HG03432 (cell line): ENCODE data around the gene KAZN.

Experiments
- ATAC-seq: cut with Tn5 transposase; IDR thresholded peaks from one replicate; pipeline ENCODE4 v1.9.1; 2021; ENCODE audit warnings: mild to moderate bottlenecking, moderate library complexity; ENCODE audit not compliant: unreplicated experiment

KAZN gene

DNA sequence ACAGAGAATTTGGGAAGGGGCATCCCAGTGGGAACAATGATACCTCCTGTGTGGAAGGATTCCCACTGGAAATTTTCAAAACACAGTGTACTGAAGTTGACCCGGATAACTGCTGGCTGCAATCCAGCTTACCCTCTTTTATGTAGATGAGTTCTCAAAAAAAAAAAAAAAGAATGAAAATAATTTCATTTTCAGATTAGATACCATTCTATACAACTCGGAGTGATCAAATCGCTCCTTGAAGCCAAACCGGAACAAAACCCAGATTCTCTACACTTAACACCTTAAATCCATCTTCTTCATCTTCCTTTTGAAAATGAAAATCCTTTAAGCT lies 69.1 kb downstream of the KAZN start:
- ATAC-seq = no peak

DNA sequence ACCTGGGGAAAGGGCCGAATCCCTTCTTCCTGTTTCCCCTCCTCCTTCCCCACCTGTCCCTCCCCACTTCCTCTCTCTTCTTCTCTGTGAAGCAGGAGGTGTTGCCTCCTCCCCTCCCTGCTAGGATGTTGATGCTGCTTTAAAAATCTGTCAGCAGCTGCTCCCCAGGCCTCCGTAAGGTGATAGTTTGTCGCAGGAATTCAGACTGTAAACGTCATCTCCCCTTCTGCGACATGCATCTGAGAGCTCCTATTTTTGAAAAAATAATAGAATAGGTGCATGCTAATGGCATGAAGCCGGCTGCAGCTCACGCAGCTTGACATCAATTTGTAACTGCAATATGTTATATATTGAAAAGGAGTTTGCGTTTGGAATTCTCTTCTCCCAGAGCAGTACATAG lies 70.1 kb downstream of the KAZN start:
- no peak for ATAC-seq

DNA sequence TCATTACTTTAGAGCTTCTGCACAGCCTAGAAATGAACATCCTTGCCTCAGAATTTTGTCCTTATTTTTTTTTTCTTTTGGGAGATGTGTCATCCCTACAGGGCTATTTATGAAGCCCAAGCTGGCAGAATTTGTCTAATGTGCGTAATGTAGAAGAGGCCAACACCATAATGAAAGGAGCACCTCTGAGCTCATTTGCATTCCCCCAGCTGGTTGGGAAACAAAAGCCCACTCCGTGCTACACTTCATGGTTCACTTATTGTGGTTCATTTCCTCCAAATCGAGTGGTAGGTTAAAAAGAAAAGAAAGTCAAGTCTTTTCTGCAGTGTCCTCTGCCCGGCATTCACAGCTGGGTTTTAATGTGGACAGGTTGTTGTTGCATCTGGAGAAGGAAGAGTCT lies 73.5 kb downstream of the KAZN start:
- peak; percentile 57 for ATAC-seq

DNA sequence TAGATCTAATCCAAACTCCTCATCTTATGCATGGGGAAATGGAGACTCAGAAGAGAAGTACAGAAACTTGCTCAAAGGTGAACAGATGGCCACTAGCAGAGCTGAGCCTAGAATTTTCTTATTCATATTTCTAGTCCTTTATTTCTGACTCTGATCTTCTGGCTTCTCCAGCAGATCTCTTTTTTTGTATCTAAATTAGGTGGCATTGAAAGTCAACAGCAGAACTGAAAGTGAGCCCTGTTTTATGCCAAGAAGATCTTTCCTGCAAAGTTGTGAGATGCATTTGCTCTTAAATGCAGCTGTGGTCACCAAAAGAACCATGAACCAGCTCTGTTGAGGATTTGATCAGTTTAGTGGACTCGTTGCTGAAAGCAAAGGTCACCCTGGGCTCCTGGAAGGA lies 75.5 kb downstream of the KAZN start:
- ATAC-seq = no peak

DNA sequence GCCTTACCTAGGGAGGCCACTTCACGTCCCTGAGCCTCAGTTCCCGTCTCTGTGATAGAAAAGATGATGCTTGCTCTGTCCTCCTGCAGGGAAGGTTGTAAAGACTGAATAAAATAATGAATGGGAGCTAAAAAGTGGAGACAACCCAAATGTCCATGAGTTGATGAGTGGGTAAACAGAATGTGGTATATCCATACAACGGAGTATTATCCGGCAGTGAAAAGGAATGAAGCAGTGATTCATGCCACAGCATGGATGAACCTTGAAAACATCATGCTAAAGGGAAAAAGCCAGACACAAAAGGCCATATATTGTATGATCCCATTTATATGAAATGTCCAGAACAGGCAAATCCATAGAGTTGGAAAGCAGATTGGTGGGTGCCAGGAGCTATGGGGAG lies 77.9 kb downstream of the KAZN start:
- no peak for ATAC-seq

GRCh38 chr1:14677292-14677971 lies 78.9 kb downstream of the KAZN start:
- no peak for ATAC-seq

GRCh38 chr1:14678011-14678638 lies 79.6 kb downstream of the KAZN start:
- ATAC-seq = no peak

DNA sequence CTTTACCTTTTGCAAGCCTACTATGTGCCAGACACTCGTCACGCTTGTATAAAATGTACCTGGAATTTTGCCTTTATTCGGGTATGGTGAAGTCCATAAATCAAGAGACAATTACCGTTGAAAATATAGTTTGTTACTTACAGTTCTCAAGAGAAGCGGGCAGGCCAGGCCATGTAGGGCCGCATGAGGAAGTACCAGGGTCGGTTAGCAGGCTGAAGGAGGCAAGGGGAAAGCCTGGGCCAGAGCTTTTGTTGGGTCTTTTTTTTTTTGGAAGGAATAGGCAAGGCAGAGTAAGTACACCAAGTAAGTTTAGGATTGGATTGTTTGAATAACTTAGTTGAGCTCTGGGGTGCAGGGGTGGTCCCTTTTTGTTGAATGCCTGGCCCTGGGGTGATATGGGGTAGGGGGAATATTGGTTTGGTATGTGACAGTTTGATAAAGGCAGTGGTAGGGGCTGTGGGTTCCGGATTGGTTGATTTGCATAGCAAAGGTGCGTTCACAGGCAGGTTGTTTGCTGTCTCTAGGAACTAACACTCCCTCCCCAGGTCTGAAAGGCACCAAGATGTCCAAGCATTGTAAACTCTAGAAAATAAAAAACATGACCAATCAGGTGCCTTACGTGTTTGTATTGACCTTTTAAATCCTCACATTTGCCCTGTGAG lies 80.7 kb downstream of the KAZN start:
- ATAC-seq = no peak

DNA sequence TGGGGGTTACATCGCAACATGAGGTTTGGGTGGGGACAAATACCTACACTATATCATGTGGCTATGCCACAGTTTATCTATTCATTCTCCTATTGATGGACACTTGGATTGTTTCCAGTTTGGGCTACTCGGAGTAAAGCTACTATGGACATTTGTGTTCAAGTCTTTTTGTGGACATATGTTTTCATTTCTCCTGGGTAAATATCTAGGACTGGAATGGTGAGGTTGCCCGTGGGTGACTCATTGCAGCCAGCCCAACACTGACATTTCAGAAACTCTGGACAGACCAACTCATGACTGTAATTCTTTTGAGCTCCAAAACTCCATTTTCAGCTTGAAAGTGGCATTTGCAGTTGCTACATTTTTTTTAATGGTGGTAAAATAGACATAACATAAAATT lies 82.7 kb downstream of the KAZN start:
- ATAC-seq = no peak

DNA sequence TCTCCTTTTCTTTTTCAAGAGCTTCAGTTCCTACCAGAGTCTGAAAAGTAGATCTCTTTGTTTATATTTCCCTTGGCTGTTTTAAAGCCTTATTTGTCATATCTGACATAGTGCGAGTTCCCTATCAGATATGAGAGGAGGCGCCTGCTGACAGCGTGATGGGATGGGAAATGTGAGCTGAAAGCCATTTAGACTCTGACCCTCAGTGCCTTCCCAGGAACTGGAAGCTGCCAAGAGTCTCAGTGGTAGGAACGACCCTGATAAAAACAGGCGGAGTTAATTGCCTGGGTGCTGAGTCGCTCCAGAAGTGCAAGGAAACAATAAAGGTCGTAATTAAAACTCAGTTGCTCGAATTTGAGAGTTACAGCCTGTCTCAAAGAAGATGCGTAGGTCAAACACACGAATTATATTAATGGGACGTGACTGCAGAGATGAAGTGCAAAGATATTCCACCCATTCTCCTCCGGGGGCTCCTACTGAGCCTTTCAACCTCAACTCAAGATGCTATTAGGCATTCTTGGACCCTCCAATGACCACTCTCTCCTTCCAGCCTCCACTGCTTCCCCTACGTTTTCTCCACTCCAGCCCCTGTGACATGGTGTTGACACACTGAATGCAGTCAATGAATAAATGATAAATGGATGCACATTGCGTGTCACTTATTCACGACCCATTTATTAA lies 84.6 kb downstream of the KAZN start:
- ATAC-seq = no peak

- ATAC-seq = no peak
Observed at GRCh38 chr1:14685078-14685477, 86.6 kb downstream of the KAZN start.

DNA sequence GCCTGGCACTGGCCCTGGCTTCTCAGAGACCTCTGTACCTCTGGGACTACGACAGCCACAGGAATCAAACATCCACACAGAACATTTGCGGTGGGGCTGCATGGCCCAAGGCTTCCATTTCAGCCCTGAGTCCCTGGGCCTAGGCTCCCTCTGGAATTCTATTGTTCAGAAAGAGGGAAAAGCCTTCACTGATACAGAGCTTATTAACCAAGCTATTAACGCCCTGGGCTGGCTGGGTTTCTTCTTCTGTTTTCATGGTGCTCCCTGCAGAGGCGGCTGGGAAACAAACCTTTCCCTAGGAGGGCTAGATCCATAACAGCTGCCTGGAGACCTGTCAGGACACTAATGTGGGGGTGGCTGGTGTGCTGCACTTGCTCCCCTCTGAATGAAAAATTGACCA lies 88.2 kb downstream of the KAZN start:
- ATAC-seq = no peak

GRCh38 chr1:14687147-14687546 lies 88.7 kb downstream of the KAZN start:
- ATAC-seq = no peak

GRCh38 chr1:14689996-14690615 lies 91.6 kb downstream of the KAZN start:
- ATAC-seq = no peak

DNA sequence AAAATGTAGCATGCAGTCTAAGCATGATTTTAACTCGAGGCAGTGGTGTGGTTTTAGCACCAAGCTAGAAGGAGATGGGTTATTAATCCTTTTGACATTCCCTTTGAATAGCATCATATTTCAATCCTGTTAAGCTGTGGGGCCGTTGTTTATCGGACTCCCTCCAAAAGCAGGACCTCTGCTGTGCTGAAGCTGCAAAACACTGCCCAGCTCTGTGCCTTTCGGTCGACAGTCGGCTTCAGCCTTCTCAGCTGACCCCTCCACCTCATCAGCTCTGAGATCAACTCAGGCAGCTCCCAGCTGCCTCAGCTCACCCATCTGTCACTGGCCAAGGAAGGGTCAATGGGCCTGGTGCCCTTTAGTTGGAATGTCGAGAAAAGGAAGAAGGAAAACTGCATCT lies 95.5 kb downstream of the KAZN start:
- ATAC-seq = no peak

- ATAC-seq = no peak
Observed at GRCh38 chr1:14694589-14694988, 96.1 kb downstream of the KAZN start.

- no peak for ATAC-seq
Observed at GRCh38 chr1:14696761-14697160, 98.3 kb downstream of the KAZN start.

- no peak for ATAC-seq
Observed at GRCh38 chr1:14697353-14697752, 98.9 kb downstream of the KAZN start.

DNA sequence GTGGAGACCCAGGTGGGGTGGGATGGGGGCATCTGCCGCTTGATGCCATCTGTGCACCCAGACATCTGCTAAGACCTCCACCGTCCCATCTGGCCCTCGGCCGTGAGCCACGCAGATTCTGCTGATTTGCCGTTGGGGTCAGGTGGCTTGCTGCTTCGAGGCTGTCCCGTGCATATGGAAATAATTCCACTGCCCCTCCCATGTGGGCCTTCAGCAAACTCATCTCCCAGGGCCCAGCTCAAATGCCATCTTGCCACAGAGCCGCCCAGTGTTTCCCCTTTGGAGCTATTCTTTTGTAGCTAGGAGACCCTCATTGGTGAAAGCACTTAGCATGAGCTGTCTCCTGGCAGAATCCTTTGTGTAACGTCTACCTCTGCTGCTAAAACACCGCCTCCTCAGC lies 99.8 kb downstream of the KAZN start:
- ATAC-seq = no peak

GRCh38 chr1:14699620-14700019 lies 101.1 kb downstream of the KAZN start:
- no peak for ATAC-seq

DNA sequence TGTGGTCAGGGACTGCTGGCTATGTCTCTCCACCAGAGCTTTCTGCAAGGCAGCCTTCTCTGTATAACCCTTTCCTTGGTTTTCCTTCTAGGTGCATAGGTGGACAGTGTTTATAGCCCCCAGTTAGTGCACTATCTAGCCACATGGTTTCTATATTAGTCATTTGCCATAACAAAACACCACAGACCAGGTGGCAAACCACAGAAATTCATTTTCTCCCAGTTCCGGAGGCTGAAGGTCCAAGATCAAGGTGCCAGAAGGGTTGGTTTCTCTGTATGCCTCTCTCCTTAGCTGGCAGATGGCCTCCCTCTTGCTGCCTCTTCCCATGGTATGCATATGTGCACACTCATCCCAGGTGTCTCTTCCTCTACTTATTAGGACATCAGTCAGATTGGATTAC lies 106.4 kb downstream of the KAZN start:
- ATAC-seq = no peak

GRCh38 chr1:14705824-14706223 lies 107.3 kb downstream of the KAZN start:
- ATAC-seq = no peak
